Right renal pelvis (tissue), 4 donors: Measurements from ENCODE around the gene MTSS2. TPM values are rescaled to one million over a fixed set of nuclear protein-coding genes. Genes with fewer than 3 reads are reported as not detected.
"Not testable (repeated sequence)": the region's sequence is repeated elsewhere in the genome, so short reads cannot be mapped to it uniquely, and the experiment has no call there.

Experiments used
- DNase-seq, 4 donors: peaks; one replicate each; pipeline ENCODE4 v3.0.0-alpha.2; 2013; ENCODE audit warnings: low read depth in 4 of 4, low spot score in 3 of 4, missing footprints in 1 of 4
- polyA plus RNA-seq, 4 donors: library from polyadenylated mRNA; unstranded; fragments of 120-200 nt; gene quantifications; one replicate each; pipeline ENCODE4 v1.2.1, GENCODE V29; 2013; ENCODE audit not compliant: insufficient read length in 4 of 4

Gene MTSS2
- polyA plus RNA-seq, 4 donors: 37.9 to 51.0 (median 40.5) TPM

GRCh38 chr16:70676675-70677498 lies 9.0 kb downstream of the MTSS2 start:
- DNase-seq: no peak

- no peak for DNase-seq
These were observed 9.9 kb downstream of the MTSS2 start for GRCh38 chr16:70675851-70676513.

- no peak for DNase-seq
These were observed 11.4 kb downstream of the MTSS2 start for GRCh38 chr16:70674221-70675014.

- not testable (repeated sequence) for DNase-seq
These were observed 14.9 kb downstream of the MTSS2 start for GRCh38 chr16:70670938-70671337.

- no peak for DNase-seq
These were observed 15.7 kb downstream of the MTSS2 start for GRCh38 chr16:70670175-70670574.

- no peak for DNase-seq
These were observed 19.8 kb downstream of the MTSS2 start for GRCh38 chr16:70665806-70666735.

GRCh38 chr16:70665113-70665694 lies 20.6 kb downstream of the MTSS2 start:
- no peak for DNase-seq

- DNase-seq: no peak
These were observed 21.3 kb downstream of the MTSS2 start for GRCh38 chr16:70664325-70665112.

GRCh38 chr16:70663524-70664324 lies 22.1 kb downstream of the MTSS2 start:
- DNase-seq: no peak

- no peak for DNase-seq
These were observed 22.8 kb downstream of the MTSS2 start for GRCh38 chr16:70662991-70663523.

GRCh38 chr16:70661918-70662641 lies 23.8 kb downstream of the MTSS2 start:
- no peak for DNase-seq

- DNase-seq: no peak
These were observed 24.3 kb downstream of the MTSS2 start for GRCh38 chr16:70661534-70661917.

- DNase-seq: no peak
These were observed 25.0 kb downstream of the MTSS2 start for GRCh38 chr16:70660672-70661350.

GRCh38 chr16:70659953-70660671 lies 25.7 kb downstream of the MTSS2 start:
- no peak for DNase-seq

- no peak for DNase-seq
These were observed 26.3 kb downstream of the MTSS2 start for GRCh38 chr16:70659546-70659945.

GRCh38 chr16:70658921-70659320 lies 26.9 kb downstream of the MTSS2 start:
- no peak for DNase-seq
